Measurements from ENCODE around the gene VWF.

- TF ChIP-seq CTCF (IDR thresholded peaks at IDR 0.05) (no peak), POLR2A (IDR thresholded peaks at IDR 0.05) (no peak)
These were observed 30.4 kb upstream of the VWF start for GRCh38 chr12:6154730-6155459.
